Measurements from ENCODE around the gene MTHFD2.

DNA sequence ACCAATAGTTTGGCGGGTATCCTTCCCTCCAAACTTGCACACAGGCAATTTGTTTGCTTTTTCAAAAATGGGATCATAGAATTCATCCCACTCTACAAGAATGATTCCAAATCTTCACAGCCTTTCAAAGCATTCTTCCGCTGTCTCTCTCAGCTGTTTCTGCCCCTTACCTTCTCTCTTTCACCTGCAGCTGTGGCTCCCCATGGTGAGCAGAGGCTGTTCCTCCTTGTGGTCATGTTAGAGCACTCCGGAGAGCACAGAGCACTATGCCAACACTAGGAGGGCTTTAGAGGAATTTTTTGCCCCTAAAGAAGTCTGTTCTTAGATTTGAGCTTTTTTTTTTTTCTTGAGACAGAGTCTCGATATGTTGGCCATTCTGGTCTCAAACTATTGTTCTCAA, 30.4 kb downstream of the MTHFD2 start:
- TF ChIP-seq, protein P1, sequence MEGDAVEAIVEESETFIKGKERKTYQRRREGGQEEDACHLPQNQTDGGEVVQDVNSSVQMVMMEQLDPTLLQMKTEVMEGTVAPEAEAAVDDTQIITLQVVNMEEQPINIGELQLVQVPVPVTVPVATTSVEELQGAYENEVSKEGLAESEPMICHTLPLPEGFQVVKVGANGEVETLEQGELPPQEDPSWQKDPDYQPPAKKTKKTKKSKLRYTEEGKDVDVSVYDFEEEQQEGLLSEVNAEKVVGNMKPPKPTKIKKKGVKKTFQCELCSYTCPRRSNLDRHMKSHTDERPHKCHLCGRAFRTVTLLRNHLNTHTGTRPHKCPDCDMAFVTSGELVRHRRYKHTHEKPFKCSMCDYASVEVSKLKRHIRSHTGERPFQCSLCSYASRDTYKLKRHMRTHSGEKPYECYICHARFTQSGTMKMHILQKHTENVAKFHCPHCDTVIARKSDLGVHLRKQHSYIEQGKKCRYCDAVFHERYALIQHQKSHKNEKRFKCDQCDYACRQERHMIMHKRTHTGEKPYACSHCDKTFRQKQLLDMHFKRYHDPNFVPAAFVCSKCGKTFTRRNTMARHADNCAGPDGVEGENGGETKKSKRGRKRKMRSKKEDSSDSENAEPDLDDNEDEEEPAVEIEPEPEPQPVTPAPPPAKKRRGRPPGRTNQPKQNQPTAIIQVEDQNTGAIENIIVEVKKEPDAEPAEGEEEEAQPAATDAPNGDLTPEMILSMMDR (conservative IDR thresholded peaks at IDR 0.05; ENCODE audit: low read depth, low read length), result no peak
- TF ChIP-seq EZH2 (IDR thresholded peaks at IDR 0.05; ENCODE audit: low read length, unreplicated experiment) (no peak), EZH2phosphoT487 (IDR thresholded peaks at IDR 0.05; ENCODE audit: borderline replicate concordance, low read length) (no peak)

All from PC-3 (cell line).